Gastrocnemius medialis (tissue), 4 donors: Measurements from ENCODE around the gene CNTN4.

ENCODE experiments used
- CTCF ChIP-seq, 5 experiments: fragments of 450-650 bp in 3 of 5; fragments of 200-600 bp in 2 of 5; sonication (generic) in 2 of 5; IDR thresholded peaks in 4 of 5; conservative IDR thresholded peaks in 1 of 5; 1 replicate in 4 of 5; 2 replicates in 1 of 5; pipeline ENCODE4 v1.5.1; 2016 to 2019; ENCODE audit warnings: antibody characterized with exemption in 5 of 5, mild to moderate bottlenecking in 3 of 5, moderate library complexity in 3 of 5
- POLR2A ChIP-seq, 2 donors: fragments of 450-650 bp; IDR thresholded peaks; one replicate each; pipeline ENCODE4 v1.6.1; 2017; ENCODE audit warnings: antibody characterized with exemption in 2 of 2, mild to moderate bottlenecking in 2 of 2, moderate library complexity in 2 of 2

- TF ChIP-seq CTCF (IDR thresholded peaks at IDR 0.05 in 4 of 5, conservative IDR thresholded peaks at IDR 0.05 in 1 of 5) = no peak
- no peak for TF ChIP-seq POLR2A (IDR thresholded peaks at IDR 0.05)
These were observed 263.5 kb downstream of the CNTN4 start for GRCh38 chr3:2362122-2362521.
